Ovary (tissue), 3 donors: ENCODE results near the gene UIMC1.

ENCODE experiments used
- EP300 ChIP-seq: sonication (generic); formaldehyde crosslinking; IDR thresholded peaks from one replicate; pipeline ENCODE4 v1.6.1; 2017; ENCODE audit warnings: antibody characterized with exemption
- POLR2A ChIP-seq: fragments of 450-650 bp; IDR thresholded peaks from one replicate; pipeline ENCODE4 v1.6.1; 2017; ENCODE audit warnings: antibody characterized with exemption, mild to moderate bottlenecking, moderate library complexity
- TF ChIP-seq, protein P1 (sequence below), 3 donors: fragments of 450-650 bp in 2 of 3; fragments of 200-600 bp in 1 of 3; IDR thresholded peaks; one replicate each; pipeline versions ENCODE4 v1.5.1 to v1.8.0; 2016 to 2022; ENCODE audit warnings: antibody characterized with exemption in 3 of 3, mild to moderate bottlenecking in 1 of 3
- donor health status: DM: no; HTN: no; CAD: no.

DNA sequence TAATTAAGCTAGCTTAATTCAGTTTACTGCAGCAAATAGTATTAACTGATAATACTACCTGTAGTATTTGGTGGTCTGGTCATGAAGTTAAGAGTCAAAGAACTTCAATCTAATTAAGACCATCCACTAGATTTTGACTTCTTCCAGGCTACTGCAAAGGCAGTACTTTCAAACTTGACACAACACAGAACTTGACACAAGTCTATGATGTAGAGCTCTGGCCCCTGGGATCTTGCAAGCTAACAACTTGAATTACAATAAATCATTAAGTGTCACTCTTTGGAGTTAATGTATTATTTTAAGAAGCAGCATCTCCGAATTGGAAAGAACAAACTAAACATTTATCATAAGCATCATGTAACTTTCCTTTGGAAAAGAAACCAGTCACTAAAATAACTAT, 40.9 kb downstream of the UIMC1 start:
- TF ChIP-seq EP300 (no peak), POLR2A (no peak)
- TF ChIP-seq, protein P1, sequence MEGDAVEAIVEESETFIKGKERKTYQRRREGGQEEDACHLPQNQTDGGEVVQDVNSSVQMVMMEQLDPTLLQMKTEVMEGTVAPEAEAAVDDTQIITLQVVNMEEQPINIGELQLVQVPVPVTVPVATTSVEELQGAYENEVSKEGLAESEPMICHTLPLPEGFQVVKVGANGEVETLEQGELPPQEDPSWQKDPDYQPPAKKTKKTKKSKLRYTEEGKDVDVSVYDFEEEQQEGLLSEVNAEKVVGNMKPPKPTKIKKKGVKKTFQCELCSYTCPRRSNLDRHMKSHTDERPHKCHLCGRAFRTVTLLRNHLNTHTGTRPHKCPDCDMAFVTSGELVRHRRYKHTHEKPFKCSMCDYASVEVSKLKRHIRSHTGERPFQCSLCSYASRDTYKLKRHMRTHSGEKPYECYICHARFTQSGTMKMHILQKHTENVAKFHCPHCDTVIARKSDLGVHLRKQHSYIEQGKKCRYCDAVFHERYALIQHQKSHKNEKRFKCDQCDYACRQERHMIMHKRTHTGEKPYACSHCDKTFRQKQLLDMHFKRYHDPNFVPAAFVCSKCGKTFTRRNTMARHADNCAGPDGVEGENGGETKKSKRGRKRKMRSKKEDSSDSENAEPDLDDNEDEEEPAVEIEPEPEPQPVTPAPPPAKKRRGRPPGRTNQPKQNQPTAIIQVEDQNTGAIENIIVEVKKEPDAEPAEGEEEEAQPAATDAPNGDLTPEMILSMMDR (IDR thresholded peaks at IDR 0.05): no peak
